ENCODE results near the gene TAS2R3. TPM values are rescaled to one million over a fixed set of nuclear protein-coding genes. Genes with fewer than 3 reads are reported as not detected.

TAS2R3 gene

DNA sequence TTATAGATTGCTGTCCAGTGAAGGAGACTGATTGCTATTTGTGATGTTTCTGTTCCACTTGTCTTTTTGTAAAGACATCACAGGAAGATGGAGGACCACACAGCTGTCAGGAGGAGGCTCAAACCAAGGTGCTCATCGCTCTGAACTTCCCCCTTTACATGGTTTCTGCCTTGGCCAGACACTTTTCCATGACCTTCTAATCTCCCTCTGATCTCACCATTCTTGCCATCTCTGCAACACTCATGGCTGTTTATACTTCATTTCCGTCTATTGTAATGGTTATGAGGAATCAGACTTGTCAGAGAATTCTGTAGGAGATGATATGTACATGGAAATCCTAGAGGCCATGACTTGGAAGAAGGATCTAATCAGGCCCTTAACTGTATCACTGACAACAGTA lies 24.4 kb downstream of the TAS2R3 start:
- Histone ChIP-seq H3K27me3 (ENCODE audit: insufficient read depth, low read length, poor library complexity) (no peaks in the 10 kb centered on the region), H2BK120ac (ENCODE audit: low read depth, low read length) (no peak overlapping the region), H4K8ac (ENCODE audit: low read depth, low read length) (no peak overlapping the region), H3K56ac (ENCODE audit: low read length) (no peak overlapping the region), H3K23ac (ENCODE audit: low read length) (no peak overlapping the region), H3K4me2 (ENCODE audit: low read length) (no peak overlapping the region), H3K27ac (ENCODE audit: low read depth, low read length) (no peak overlapping the region), H3K4me1 (ENCODE audit: control insufficient read depth, low read depth, low read length) (no peaks in the 10 kb centered on the region), H3K4ac (ENCODE audit: low read depth, low read length) (no peak overlapping the region), H3K4me3 (ENCODE audit: low read length) (no peak overlapping the region), H3K79me2 (ENCODE audit: control insufficient read depth, insufficient read depth, low read length) (no peaks in the 10 kb centered on the region), H2BK15ac (replicated peaks; ENCODE audit: low read depth) (no peak overlapping the region), H3K9ac (ENCODE audit: low read length) (no peak overlapping the region), H4K5ac (ENCODE audit: low read length) (no peak overlapping the region), H3K79me1 (ENCODE audit: low read length) (no peaks in the 10 kb centered on the region), H2AK5ac (ENCODE audit: low read length) (no peak overlapping the region), H2BK5ac (ENCODE audit: low read length) (no peak overlapping the region), H3K18ac (ENCODE audit: low read length) (no peak overlapping the region), H3K36me3 (ENCODE audit: control insufficient read depth, insufficient read depth, low read length) (no peaks in the 10 kb centered on the region)
- DNase-seq = no peak
- WGBS (ENCODE audit: extremely low coverage, insufficient coverage, low lambda C conversion rate) = no CpG with 5 or more reads among the region's 2 CpGs

DNA sequence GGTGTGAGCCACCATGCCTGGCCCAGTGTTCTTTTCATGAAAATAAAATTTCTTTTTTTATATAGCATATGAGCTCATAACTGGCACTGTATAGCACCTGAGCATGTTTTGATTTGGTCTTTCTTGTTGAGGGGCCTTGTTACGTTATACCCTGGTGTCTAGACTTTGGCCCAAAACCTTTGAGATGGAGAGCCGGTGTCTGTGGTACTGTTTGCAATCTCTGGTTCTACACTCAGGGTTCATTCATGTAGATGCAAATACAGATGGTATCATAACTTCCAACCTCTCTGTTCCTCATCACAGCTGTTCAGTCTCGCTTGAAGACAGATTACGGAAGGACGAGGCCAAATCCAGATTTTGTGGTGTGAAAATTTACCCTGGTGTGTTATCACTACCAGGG lies 26.0 kb downstream of the TAS2R3 start, which contains the start of gene TAS2R5:
TAS2R5 (plus strand) TSS at position 301 of the 400 bp plus-strand sequence. CDS start 145 bp downstream, outside the sequence.
- Histone ChIP-seq H3K4me1 (ENCODE audit: control insufficient read depth, low read depth, low read length) (no peaks in the 10 kb centered on the region), H2BK5ac (ENCODE audit: low read length) (no peak within 1 kb of the TSS), H4K5ac (ENCODE audit: low read length) (no peak within 1 kb of the TSS), H2BK120ac (ENCODE audit: low read depth, low read length) (no peak within 1 kb of the TSS), H3K4ac (ENCODE audit: low read depth, low read length) (no peak within 1 kb of the TSS), H3K56ac (ENCODE audit: low read length) (no peak within 1 kb of the TSS), H3K36me3 (ENCODE audit: control insufficient read depth, insufficient read depth, low read length) (no peaks in the 10 kb centered on the region), H2BK15ac (replicated peaks; ENCODE audit: low read depth) (no peak within 1 kb of the TSS), H3K18ac (ENCODE audit: low read length) (no peak within 1 kb of the TSS), H4K8ac (ENCODE audit: low read depth, low read length) (no peak within 1 kb of the TSS), H2AK5ac (ENCODE audit: low read length) (no peak within 1 kb of the TSS), H3K9ac (ENCODE audit: low read length) (no peak within 1 kb of the TSS), H3K79me1 (ENCODE audit: low read length) (no peaks in the 10 kb centered on the region), H3K79me2 (ENCODE audit: control insufficient read depth, insufficient read depth, low read length) (no peaks in the 10 kb centered on the region), H3K4me2 (ENCODE audit: low read length) (no peak within 1 kb of the TSS), H3K27ac (ENCODE audit: low read depth, low read length) (no peak within 1 kb of the TSS), H3K27me3 (ENCODE audit: insufficient read depth, low read length, poor library complexity) (no peaks in the 10 kb centered on the region), H3K23ac (ENCODE audit: low read length) (no peak within 1 kb of the TSS), H3K4me3 (ENCODE audit: low read length) (no peak within 1 kb of the TSS)
- DNase-seq = no peak
- no CpG with 5 or more reads among the region's 5 CpGs for WGBS (ENCODE audit: extremely low coverage, insufficient coverage, low lambda C conversion rate)

DNA sequence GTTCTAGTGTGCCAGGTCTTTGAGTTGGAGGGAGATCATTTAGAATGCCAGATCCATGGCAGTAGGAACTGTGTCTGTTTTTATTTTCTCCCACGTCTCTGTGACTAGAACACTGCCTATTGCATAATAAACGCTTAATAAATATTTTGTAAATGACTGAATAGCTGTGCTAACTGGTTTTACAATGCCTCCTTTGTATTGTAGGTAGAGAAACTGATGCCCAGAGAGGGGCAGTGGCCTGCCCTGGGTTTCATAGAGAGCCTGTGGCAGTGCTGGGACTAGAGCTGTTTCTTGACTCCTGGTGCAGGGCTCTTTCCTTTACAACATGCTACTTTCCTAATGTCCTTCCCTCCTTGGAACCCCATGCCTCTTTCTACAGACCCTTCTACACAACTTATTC lies 28.6 kb downstream of the TAS2R3 start:
- WGBS (ENCODE audit: extremely low coverage, insufficient coverage, low lambda C conversion rate) = no CpG with 5 or more reads among the region's 2 CpGs
- no peak overlapping the region for H4K8ac ChIP-seq (ENCODE audit: low read depth, low read length)
- H4K5ac ChIP-seq (ENCODE audit: low read length) = no peak overlapping the region
- H2BK5ac ChIP-seq (ENCODE audit: low read length) = no peak overlapping the region
- H3K23ac ChIP-seq (ENCODE audit: low read length) = no peak overlapping the region
- H3K36me3 ChIP-seq (ENCODE audit: control insufficient read depth, insufficient read depth, low read length) = no peaks in the 10 kb centered on the region
- no peak overlapping the region for H3K4me2 ChIP-seq (ENCODE audit: low read length)
- H2BK120ac ChIP-seq (ENCODE audit: low read depth, low read length) = no peak overlapping the region
- no peaks in the 10 kb centered on the region for H3K79me1 ChIP-seq (ENCODE audit: low read length)
- H3K27ac ChIP-seq (ENCODE audit: low read depth, low read length) = no peak overlapping the region
- no peak overlapping the region for H2AK5ac ChIP-seq (ENCODE audit: low read length)
- no peak overlapping the region for H3K4ac ChIP-seq (ENCODE audit: low read depth, low read length)
- no peak for DNase-seq
- no peak overlapping the region for H3K4me3 ChIP-seq (ENCODE audit: low read length)
- H2BK15ac ChIP-seq (replicated peaks; ENCODE audit: low read depth) = no peak overlapping the region
- H3K9ac ChIP-seq (ENCODE audit: low read length) = no peak overlapping the region
- H3K18ac ChIP-seq (ENCODE audit: low read length) = no peak overlapping the region
- no peak overlapping the region for H3K56ac ChIP-seq (ENCODE audit: low read length)
- no peaks in the 10 kb centered on the region for H3K4me1 ChIP-seq (ENCODE audit: control insufficient read depth, low read depth, low read length)
- no peaks in the 10 kb centered on the region for H3K79me2 ChIP-seq (ENCODE audit: control insufficient read depth, insufficient read depth, low read length)
- H3K27me3 ChIP-seq (ENCODE audit: insufficient read depth, low read length, poor library complexity) = no peaks in the 10 kb centered on the region

Small RNAs within 50 kb of the gene (small RNA-seq; reads per million reads assigned to genes)
- gene RNU1-82P (ENCODE audit: insufficient read depth) = not detected
